H1 (cell line): ENCODE measurements around the gene UNC13C. TPM values are rescaled to one million over a fixed set of nuclear protein-coding genes. Genes with fewer than 3 reads are reported as not detected.

Experiments used
- CTCF ChIA-PET: fragments of 300-600 bp; sonication (Branson Sonifier 250); formaldehyde crosslinking; loops from one replicate; lab custom pipeline; 2021; ENCODE audit not compliant: partially characterized antibody; lab: Charles Lee
- POLR2A ChIA-PET: fragments of 300-600 bp; sonication (Branson Sonifier 250); formaldehyde crosslinking; loops from one replicate; lab custom pipeline; 2021; ENCODE audit warnings: inconsistent platforms; ENCODE audit not compliant: partially characterized antibody; lab: Charles Lee
- DNase-seq, 2 experiments: peaks; one replicate each; pipeline versions ENCODE4 v3.0.0 to v3.0.0-alpha.2; 2010 to 2022; ENCODE audit warnings: low spot score in 2 of 2, low read depth in 1 of 2, mixed read lengths in 1 of 2
- FAIRE-seq: peaks from 2 replicates; lab custom pipeline; 2011; peaks lifted over from hg19 to GRCh38; lab: Jason Lieb, UNC
- H2AFZ ChIP-seq: 2 replicates; pipeline ENCODE4 v1.8.1; 2012; ENCODE audit warnings: low read length, inconsistent platforms
- H2AK5ac ChIP-seq: 2 replicates; pipeline ENCODE4 v1.6.1; 2013; ENCODE audit warnings: low read depth, low read length
- H2BK120ac ChIP-seq: replicated peaks from 2 replicates; pipeline ENCODE3; 2013; ENCODE audit warnings: low read depth, low read length, inconsistent platforms
- H2BK12ac ChIP-seq: 2 replicates; pipeline ENCODE4 v1.6.1; 2013; ENCODE audit warnings: low read depth, low read length
- H2BK15ac ChIP-seq: 2 replicates; pipeline ENCODE4 v1.6.1; 2013; ENCODE audit warnings: low read length
- H2BK20ac ChIP-seq: 2 replicates; pipeline ENCODE4 v1.6.1; 2013; ENCODE audit warnings: low read length
- H2BK5ac ChIP-seq: 2 replicates; pipeline ENCODE4 v1.6.1; 2013; ENCODE audit warnings: low read depth, low read length
- H3K14ac ChIP-seq: 2 replicates; pipeline ENCODE4 v1.6.1; 2013; ENCODE audit warnings: inconsistent platforms; ENCODE audit not compliant: insufficient read length
- H3K18ac ChIP-seq: 2 replicates; pipeline ENCODE4 v1.6.1; 2013; ENCODE audit warnings: low read length; ENCODE audit errors: extremely low read depth
- H3K23ac ChIP-seq: 2 replicates; pipeline ENCODE4 v1.6.1; 2013; ENCODE audit warnings: inconsistent platforms; ENCODE audit not compliant: insufficient read length
- H3K23me2 ChIP-seq: 2 replicates; pipeline ENCODE4 v1.6.1; 2013; ENCODE audit warnings: low read depth, low read length
- H3K27ac ChIP-seq: 2 replicates; pipeline ENCODE4 v1.6.1; 2011; ENCODE audit warnings: low read depth, low read length, inconsistent platforms
- H3K27me3 ChIP-seq, 4 experiments: replicated peaks in 1 of 4; 1 replicate in 1 of 4; 2 replicates in 3 of 4; pipeline versions ENCODE4 v1.6.1 to v1.8.1; 2011 to 2013; ENCODE audit warnings: low read length in 3 of 4, mild to moderate bottlenecking in 3 of 4, inconsistent platforms in 2 of 4, mixed read lengths in 2 of 4, moderate library complexity in 1 of 4; ENCODE audit not compliant: control insufficient read depth in 3 of 4, insufficient read depth in 3 of 4; ENCODE audit errors: extremely low read depth in 1 of 4
- H3K36me3 ChIP-seq, 4 experiments: 2 replicates each; pipeline versions ENCODE4 v1.6.1 to v1.8.1; 2011 to 2013; ENCODE audit warnings: mild to moderate bottlenecking in 4 of 4, low read length in 3 of 4, moderate library complexity in 2 of 4, control low read depth in 1 of 4, inconsistent platforms in 1 of 4; ENCODE audit not compliant: insufficient read depth in 4 of 4, control insufficient read depth in 2 of 4
- H3K4ac ChIP-seq: replicated peaks from 2 replicates; pipeline ENCODE3; 2013; ENCODE audit warnings: low read length, low read depth, mixed read lengths, inconsistent platforms; ENCODE audit not compliant: insufficient read length
- H3K4me1 ChIP-seq, 4 experiments: replicated peaks in 1 of 4; 1 replicate in 1 of 4; 2 replicates in 3 of 4; pipeline versions ENCODE4 v1.6.1 to v1.8.1; 2011 to 2013; ENCODE audit warnings: low read length in 3 of 4, inconsistent platforms in 2 of 4, mixed read lengths in 1 of 4; ENCODE audit not compliant: insufficient read depth in 4 of 4, control insufficient read depth in 3 of 4
- H3K4me2 ChIP-seq, 2 experiments: 2 replicates each; pipeline versions ENCODE4 v1.6.1 to v1.8.1; 2011 to 2013; ENCODE audit warnings: low read depth in 2 of 2, low read length in 2 of 2, control low read depth in 1 of 2, inconsistent platforms in 1 of 2, mild to moderate bottlenecking in 1 of 2; ENCODE audit not compliant: insufficient read depth in 1 of 2
- H3K4me3 ChIP-seq, 4 experiments: fragments of 200-600, 300-600 bp in 1 of 4; sonication (generic), shearing (Covaris generic), sonication (Bioruptor Twin) in 1 of 4; 2 replicates each; pipeline versions ENCODE4 v1.5.1 to v1.8.1; 2011 to 2016; ENCODE audit warnings: low read length in 4 of 4, low read depth in 3 of 4, control low read depth in 2 of 4, inconsistent platforms in 2 of 4, mild to moderate bottlenecking in 2 of 4, mixed read lengths in 1 of 4, moderate library complexity in 1 of 4; ENCODE audit not compliant: insufficient read depth in 2 of 4; ENCODE audit errors: extremely low read depth in 1 of 4
- H3K56ac ChIP-seq: replicated peaks from 2 replicates; pipeline ENCODE3; 2013; ENCODE audit warnings: low read depth, mild to moderate bottlenecking, mixed read lengths, low read length, inconsistent platforms; ENCODE audit not compliant: insufficient read length
- H3K79me1 ChIP-seq: 2 replicates; pipeline ENCODE4 v1.6.1; 2013; ENCODE audit warnings: low read depth, low read length, control low read depth
- H3K79me2 ChIP-seq, 2 experiments: 2 replicates each; pipeline versions ENCODE4 v1.6.1 to v1.8.1; 2012 to 2013; ENCODE audit warnings: low read length in 2 of 2, mild to moderate bottlenecking in 2 of 2, inconsistent platforms in 1 of 2; ENCODE audit not compliant: insufficient read depth in 2 of 2, control insufficient read depth in 1 of 2
- H3K9ac ChIP-seq, 4 experiments: replicated peaks in 1 of 4; 1 replicate in 1 of 4; 2 replicates in 3 of 4; pipeline versions ENCODE4 v1.6.1 to v1.8.1; 2011 to 2013; ENCODE audit warnings: low read depth in 3 of 4, low read length in 3 of 4, control low read depth in 2 of 4, mild to moderate bottlenecking in 2 of 4, moderate library complexity in 2 of 4, inconsistent platforms in 1 of 4; ENCODE audit errors: extremely low read depth in 1 of 4
- H3K9me3 ChIP-seq, 2 experiments: 2 replicates each; pipeline versions ENCODE4 v1.6.1 to v1.8.1; 2012 to 2013; ENCODE audit warnings: mild to moderate bottlenecking in 2 of 2, moderate library complexity in 2 of 2, control low read depth in 1 of 2, inconsistent platforms in 1 of 2, low read depth in 1 of 2, low read length in 1 of 2, mixed read lengths in 1 of 2; ENCODE audit not compliant: insufficient read depth in 2 of 2
- H4K20me1 ChIP-seq, 2 experiments: replicated peaks in 1 of 2; 2 replicates each; pipeline versions ENCODE3 to v1.8.1; 2011 to 2013; ENCODE audit warnings: inconsistent platforms in 2 of 2, low read length in 2 of 2, mild to moderate bottlenecking in 1 of 2; ENCODE audit not compliant: insufficient read depth in 2 of 2, control insufficient read depth in 1 of 2
- H4K5ac ChIP-seq: 2 replicates; pipeline ENCODE4 v1.6.1; 2013; ENCODE audit warnings: low read length, low read depth, mixed read lengths, inconsistent platforms; ENCODE audit not compliant: insufficient read length
- H4K8ac ChIP-seq: 2 replicates; pipeline ENCODE4 v1.8.0; 2013; ENCODE audit warnings: mild to moderate bottlenecking, moderate library complexity, low read length, inconsistent platforms; ENCODE audit not compliant: insufficient read depth; ENCODE audit errors: extremely low read depth
- H4K91ac ChIP-seq: replicated peaks from 2 replicates; pipeline ENCODE3; 2013; ENCODE audit warnings: low read length, mixed read lengths, inconsistent platforms; ENCODE audit not compliant: insufficient read length
- CHD2 ChIP-seq: IDR thresholded peaks from 2 replicates; pipeline ENCODE4 v1.6.1; 2012; ENCODE audit warnings: low read length, improper control_type of control experiment
- FOSL1 ChIP-seq: IDR thresholded peaks from 2 replicates; pipeline ENCODE4 v1.6.1; 2011; ENCODE audit warnings: mild to moderate bottlenecking, low read depth, low read length, moderate library complexity; ENCODE audit not compliant: insufficient read depth
- KDM1A ChIP-seq: fragments of 200-600, 300-600 bp; sonication (generic); IDR thresholded peaks from 2 replicates; pipeline ENCODE4 v1.7.1; 2016; ENCODE audit warnings: mild to moderate bottlenecking, low read length, borderline replicate concordance
- KDM4A ChIP-seq: IDR thresholded peaks from one replicate; pipeline ENCODE4 v1.7.1; 2012; ENCODE audit warnings: low read depth, mild to moderate bottlenecking, moderate library complexity, low read length, inconsistent platforms; ENCODE audit not compliant: severe bottlenecking
- POU5F1 ChIP-seq: IDR thresholded peaks from 2 replicates; pipeline ENCODE4 v1.6.1; 2011; ENCODE audit warnings: low read depth, mild to moderate bottlenecking, low read length, moderate library complexity
- RFX5 ChIP-seq: IDR thresholded peaks from 2 replicates; pipeline ENCODE4 v1.6.1; 2011; ENCODE audit warnings: low read depth, low read length, improper control_type of control experiment, borderline replicate concordance
- SP2 ChIP-seq: IDR thresholded peaks from 2 replicates; pipeline ENCODE4 v1.6.1; 2012; ENCODE audit warnings: mild to moderate bottlenecking, low read length, inconsistent platforms
- TAF7 ChIP-seq: optimal IDR thresholded peaks from 2 replicates; pipeline ENCODE3; 2011; ENCODE audit warnings: low read depth, mild to moderate bottlenecking, inconsistent platforms, low read length, moderate library complexity, borderline replicate concordance
- YY1 ChIP-seq: IDR thresholded peaks from 2 replicates; pipeline ENCODE4 v1.6.1; 2011; ENCODE audit warnings: low read depth, mild to moderate bottlenecking, low read length
- WGBS, 2 experiments: shearing (Covaris generic) in 1 of 2; methylation state at CpG; one replicate each; pipeline versions ENCODE4 v1.1.6 to v1.1.7; 2013 to 2015; ENCODE audit warnings: low lambda C conversion rate in 2 of 2, mixed read lengths in 2 of 2, inconsistent platforms in 1 of 2, low coverage in 1 of 2, missing lambda C conversion rate in 1 of 2; ENCODE audit not compliant: insufficient replicate concordance in 2 of 2, insufficient coverage in 1 of 2, insufficient read length in 1 of 2; ENCODE audit errors: extremely low coverage in 1 of 2, missing lambda C conversion rate in 1 of 2; 5-methylcytosine and 5-hydroxymethylcytosine counted together
- polyA plus RNA-seq, 7 experiments: library from polyadenylated mRNA; depleted of rRNA in 3 of 7; stranded (reverse) in 5 of 7; unstranded in 2 of 7; fragments of >200 nt in 5 of 7; fragments of 200-250 nt in 2 of 7; gene quantifications; 1 replicate in 5 of 7; 2 replicates in 1 of 7; 4 replicates in 1 of 7; pipeline versions ENCODE4 v1.2.1 to v1.2.3, GENCODE V29; 2011 to 2013; ENCODE audit warnings: missing spikeins in 2 of 7, mixed read lengths in 2 of 7
- total RNA-seq: library from RNA; stranded (reverse); fragmentation: NEBNext Ultra II Directional; extraction: Animal tissue kit (Norgen Biotek cat#: 25700); gene quantifications from 2 replicates; pipeline ENCODE4 v1.2.1, GENCODE V29; 2021

Gene UNC13C
- total and polyA plus RNA-seq, 2 of the 8 experiments (the other 6 are each of a cell fraction or from before 2014, with no cell fraction given): 0.02 to 0.13 TPM

GRCh38 chr15:54608876-54609835 is 630.9 kb downstream of the UNC13C start:
- no peaks in the 10 kb centered on the region for H3K23me2 ChIP-seq
- H3K79me1 ChIP-seq: no peaks in the 10 kb centered on the region
- H3K4me3 ChIP-seq: no peak overlapping the region
- no peaks in the 10 kb centered on the region for H3K36me3 ChIP-seq
- ChIA-PET POLR2A (no interaction called here), CTCF (interaction anchor here (0.7 to 1.1 kb wide), 2 partner anchors 23 to 559 kb away, joined by 3 read pairs; no protein-coding TSS in a partner anchor)
- no peak overlapping the region for H3K23ac ChIP-seq
- DNase-seq: no peak
- no peaks in the 10 kb centered on the region for H3K4me1 ChIP-seq
- no peak overlapping the region for H2BK5ac ChIP-seq
- H3K14ac ChIP-seq: no peak overlapping the region
- no peak overlapping the region for H3K27ac ChIP-seq
- H2BK12ac ChIP-seq: no peak overlapping the region
- peaks cover 0 to 13% of the 10 kb centered on the region in 2 experiments; a peak in 2 of 4 replicates for H3K9me3 ChIP-seq
- no peak overlapping the region for H2AFZ ChIP-seq
- no peaks in the 10 kb centered on the region for H3K27me3 ChIP-seq
- no peaks in the 10 kb centered on the region for H4K20me1 ChIP-seq
- H2BK15ac ChIP-seq: no peak overlapping the region
- no peak overlapping the region for H3K4ac ChIP-seq
- H3K9ac ChIP-seq: no peak overlapping the region
- H2BK120ac ChIP-seq: no peak overlapping the region
- no peak for FAIRE-seq
- 80% methylated on average over 1 of the region's 1 CpG; no CpG with 5 or more reads in 1 of the 2 experiments for WGBS, 2 experiments
- no peak overlapping the region for H2AK5ac ChIP-seq
- no peak overlapping the region for H4K8ac ChIP-seq
- no peaks in the 10 kb centered on the region for H3K79me2 ChIP-seq
- no peak overlapping the region for H2BK20ac ChIP-seq
- H3K56ac ChIP-seq: no peak overlapping the region
- H4K5ac ChIP-seq: no peak overlapping the region
- H3K18ac ChIP-seq: no peak overlapping the region
- no peak overlapping the region for H3K4me2 ChIP-seq
- H4K91ac ChIP-seq: no peak overlapping the region
- TF ChIP-seq KDM1A (no peak), FOSL1 (no peak), CHD2 (no peak), SP2 (no peak), RFX5 (no peak), POU5F1 (no peak), KDM4A (no peak), YY1 (no peak), TAF7 (no peak)
